RKO (cell line): ENCODE measurements around the gene HCAR3.
"Not testable (repeated sequence)": the region's sequence is repeated elsewhere in the genome, so short reads cannot be mapped to it uniquely, and the experiment has no call there.

Source experiments
- DNase-seq: peaks from one replicate; pipeline ENCODE4 v3.0.0-alpha.2; 2016; ENCODE audit warnings: low spot score

Gene HCAR3

GRCh38 chr12:122722387-122722786, 5.8 kb upstream of the HCAR3 start:
- no peak for DNase-seq

GRCh38 chr12:122721057-122721545, 4.5 kb upstream of the HCAR3 start:
- no peak for DNase-seq

GRCh38 chr12:122715211-122715610, 1.4 kb downstream of the HCAR3 start:
- not testable (repeated sequence) for DNase-seq

- not testable (repeated sequence) for DNase-seq
These were observed 3.0 kb downstream of the HCAR3 start for GRCh38 chr12:122713491-122714188.

GRCh38 chr12:122711266-122711665, 5.3 kb downstream of the HCAR3 start:
- DNase-seq = not testable (repeated sequence)

- DNase-seq = not testable (repeated sequence)
These were observed 6.3 kb downstream of the HCAR3 start for GRCh38 chr12:122710341-122710740.

GRCh38 chr12:122709287-122709686, 7.3 kb downstream of the HCAR3 start:
- DNase-seq = not testable (repeated sequence)

- not testable (repeated sequence) for DNase-seq
These were observed 12.8 kb downstream of the HCAR3 start for GRCh38 chr12:122703841-122704240.

- DNase-seq = not testable (repeated sequence)
These were observed 13.6 kb downstream of the HCAR3 start, which contains the start of gene HCAR2 for GRCh38 chr12:122702890-122703611. TSS of gene HCAR2 (minus strand) at chr12:122703357. CDS start at chr12:122703283, 74 bp downstream.

- DNase-seq = not testable (repeated sequence)
These were observed 15.1 kb downstream of the HCAR3 start for GRCh38 chr12:122701481-122701880.

- not testable (repeated sequence) for DNase-seq
These were observed 16.4 kb downstream of the HCAR3 start for GRCh38 chr12:122700038-122700710.

GRCh38 chr12:122696922-122697321, 19.7 kb downstream of the HCAR3 start:
- DNase-seq = not testable (repeated sequence)

GRCh38 chr12:122691566-122691965, 25.0 kb downstream of the HCAR3 start:
- DNase-seq = no peak

- no peak for DNase-seq
These were observed 28.3 kb downstream of the HCAR3 start for GRCh38 chr12:122688291-122688690.

GRCh38 chr12:122687086-122687485, 29.5 kb downstream of the HCAR3 start:
- DNase-seq = no peak

- no peak for DNase-seq
These were observed 30.1 kb downstream of the HCAR3 start for GRCh38 chr12:122686538-122686937.

- DNase-seq = no peak
These were observed 32.3 kb downstream of the HCAR3 start for GRCh38 chr12:122684297-122684813.

- no peak for DNase-seq
These were observed 34.8 kb downstream of the HCAR3 start for GRCh38 chr12:122681814-122682213.

- DNase-seq = not testable (repeated sequence)
These were observed 35.6 kb downstream of the HCAR3 start for GRCh38 chr12:122680989-122681388.

- DNase-seq = not testable (repeated sequence)
These were observed 39.8 kb downstream of the HCAR3 start for GRCh38 chr12:122676781-122677180.

- DNase-seq = not testable (repeated sequence)
These were observed 40.6 kb downstream of the HCAR3 start for GRCh38 chr12:122676015-122676414.

- no peak for DNase-seq
These were observed 44.1 kb downstream of the HCAR3 start for GRCh38 chr12:122672515-122672914.
